GM12878 (cell line): ENCODE data around the gene SPI1. TPM values are rescaled to one million over a fixed set of nuclear protein-coding genes. Genes with fewer than 3 reads are reported as not detected.

ENCODE experiments used
- ATAC-seq: fragments of 200-7000 bp; cut with Tn5 transposase; 3 replicates; pipeline ENCODE4 v1.9.1; 2020; ENCODE audit warnings: mild to moderate bottlenecking, moderate library complexity
- BruUV-seq: library from RNA; stranded (reverse); fragments of 400-500 nt; replicated peaks from 2 replicates; lab custom pipeline; 2021; lab: Mats Ljungman, UMichigan
- CTCF ChIA-PET: fragments of 300-600 bp; sonication (Branson Sonifier 250); formaldehyde crosslinking; extraction: SDS; loops from one replicate; lab custom pipeline; 2021; ENCODE audit warnings: inconsistent platforms; lab: Yijun Ruan, JAX
- POLR2A ChIA-PET: fragments of 350-600 bp; formaldehyde crosslinking; extraction: SDS; loops from one replicate; lab custom pipeline; 2021; ENCODE audit warnings: inconsistent platforms; lab: Charles Lee
- RAD21 ChIA-PET: fragments of 300-600 bp; sonication (Branson Sonifier 250); formaldehyde crosslinking; loops from one replicate; lab custom pipeline; 2023; ENCODE audit warnings: antibody characterized with exemption; ENCODE audit not compliant: unreplicated experiment; lab: Charles Lee
- SMC1A ChIA-PET: fragments of 300-600 bp; sonication (Branson Sonifier 250); formaldehyde crosslinking; loops from one replicate; lab custom pipeline; 2023; ENCODE audit not compliant: unreplicated experiment, uncharacterized antibody; lab: Charles Lee
- DNase-seq: peaks from one replicate; pipeline ENCODE4 v3.0.0-alpha.2; 2011; ENCODE audit warnings: low read depth, low spot score
- FAIRE-seq: peaks from 3 replicates; lab custom pipeline; 2011; peaks lifted over from hg19 to GRCh38; lab: Jason Lieb, UNC
- H2AFZ ChIP-seq: 2 replicates; pipeline ENCODE4 v1.6.0; 2011; ENCODE audit warnings: low read depth, low read length, control low read depth; ENCODE audit not compliant: control insufficient read depth
- H3K27ac ChIP-seq: 2 replicates; pipeline ENCODE4 v1.5.1; 2011; ENCODE audit warnings: control low read depth; ENCODE audit not compliant: control insufficient read depth, insufficient read depth
- H3K27me3 ChIP-seq, 2 experiments: replicated peaks in 1 of 2; 2 replicates each; pipeline versions ENCODE4 v1.6.0 to v1.6.1; 2011; ENCODE audit warnings: low read length in 1 of 2; ENCODE audit not compliant: control insufficient read depth in 2 of 2, insufficient read depth in 2 of 2
- H3K36me3 ChIP-seq, 2 experiments: 2 replicates each; pipeline ENCODE4 v1.5.1; 2011; ENCODE audit warnings: low read length in 1 of 2; ENCODE audit not compliant: control insufficient read depth in 2 of 2, insufficient read depth in 2 of 2
- H3K4me1 ChIP-seq: 2 replicates; pipeline ENCODE4 v1.6.1; 2011; ENCODE audit warnings: mild to moderate bottlenecking, low read length, moderate library complexity, mixed read lengths; ENCODE audit not compliant: control insufficient read depth, insufficient read depth
- H3K4me2 ChIP-seq: 2 replicates; pipeline ENCODE4 v1.6.0; 2011; ENCODE audit warnings: control low read depth; ENCODE audit not compliant: control insufficient read depth, insufficient read depth
- H3K4me3 ChIP-seq: fragments of 200-600 bp; sonication (generic); 2 replicates; pipeline ENCODE4 v1.5.1; 2016
- H3K79me2 ChIP-seq: 2 replicates; pipeline ENCODE4 v1.6.0; 2011; ENCODE audit warnings: low read length; ENCODE audit not compliant: control insufficient read depth, insufficient read depth
- H3K9ac ChIP-seq: 2 replicates; pipeline ENCODE4 v1.8.0; 2011; ENCODE audit warnings: low read length, control low read depth, mixed read lengths; ENCODE audit not compliant: control insufficient read depth, insufficient read depth
- H3K9me3 ChIP-seq: replicated peaks from 3 replicates; pipeline ENCODE4 v1.5.1; 2011; ENCODE audit warnings: mild to moderate bottlenecking, low read length; ENCODE audit not compliant: control insufficient read depth, insufficient read depth
- H4K20me1 ChIP-seq: 2 replicates; pipeline ENCODE4 v1.6.0; 2011; ENCODE audit not compliant: control insufficient read depth, insufficient read depth
- CHD4 ChIP-seq: fragments of 200-600 bp; sonication (generic); IDR thresholded peaks from 2 replicates; pipeline ENCODE4 v1.6.1; 2016; ENCODE audit warnings: mild to moderate bottlenecking
- HDGF ChIP-seq: fragments of 450-650 bp; IDR thresholded peaks from 2 replicates; pipeline ENCODE4 v1.6.1; 2016; ENCODE audit warnings: antibody characterized with exemption
- NKRF ChIP-seq: fragments of 450-650 bp; conservative IDR thresholded peaks from 2 replicates; pipeline ENCODE4 v1.6.1; 2017; ENCODE audit warnings: mild to moderate bottlenecking, moderate library complexity
- PKNOX1 ChIP-seq: fragments of 450-650 bp; IDR thresholded peaks from 2 replicates; pipeline ENCODE4 v1.6.1; 2016; ENCODE audit warnings: mild to moderate bottlenecking
- POLR2AphosphoS5 ChIP-seq: IDR thresholded peaks from 2 replicates; pipeline ENCODE4 v1.6.1; 2011; ENCODE audit warnings: mild to moderate bottlenecking, low read length, inconsistent platforms
- SMAD1 ChIP-seq: fragments of 450-650 bp; IDR thresholded peaks from 2 replicates; pipeline ENCODE4 v1.6.1; 2018; ENCODE audit warnings: mild to moderate bottlenecking, low read depth; ENCODE audit not compliant: partially characterized antibody
- ZNF207 ChIP-seq: fragments of 450-650 bp; IDR thresholded peaks from 2 replicates; pipeline ENCODE4 v1.6.1; 2014; ENCODE audit warnings: antibody characterized with exemption, mild to moderate bottlenecking, borderline replicate concordance
- WGBS: methylation state at CpG from one replicate; pipeline ENCODE4 v1.1.6; 2016; ENCODE audit warnings: low lambda C conversion rate; ENCODE audit not compliant: insufficient replicate concordance, insufficient coverage; ENCODE audit errors: missing lambda C conversion rate; 5-methylcytosine and 5-hydroxymethylcytosine counted together
- in situ Hi-C: fragments of 300-500 bp; cut with MboI; formaldehyde crosslinking; loops from 9 replicates; pipeline ENCODE4 v1.14.3; 2018; ENCODE audit warnings: mixed read lengths
- intact Hi-C: fragments of 100-400 bp; cut with micrococcal nuclease; formaldehyde crosslinking; loops from one replicate; pipeline ENCODE4 v1.14.2; 2022; ENCODE audit not compliant: unreplicated experiment
- polyA plus RNA-seq, 11 experiments: library from polyadenylated mRNA; depleted of rRNA in 4 of 11; unstranded in 6 of 11; stranded (reverse) in 5 of 11; fragments of >200 nt; fragmentation: Nextera tagmentation in 4 of 11; fragmentation: Illumina TruSeq in 1 of 11; extraction: Ambion mirVana in 4 of 11; extraction: Trizol in 1 of 11; gene quantifications; 1 replicate in 1 of 11; 2 replicates in 10 of 11; pipeline versions ENCODE4 v1.2.1 to v1.2.3, GENCODE V29; 2011 to 2016; ENCODE audit warnings: inconsistent platforms in 2 of 11, missing spikeins in 2 of 11, low read depth in 1 of 11
- total RNA-seq, 4 experiments: library from RNA; depleted of rRNA in 3 of 4; stranded (reverse); fragments of >200 nt in 3 of 4; fragmentation: Illumina TruSeq in 1 of 4; extraction: Trizol in 1 of 4; gene quantifications; 2 replicates each; pipeline versions ENCODE4 v1.2.1 to v1.2.3, GENCODE V29; 2013 to 2021
- TF ChIP-seq, protein P1 (sequence below): IDR thresholded peaks from 2 replicates; pipeline ENCODE4 v1.6.1; 2012; ENCODE audit warnings: improper control_type of control experiment, low read depth, low read length; ENCODE audit not compliant: insufficient replicate concordance
- TF ChIP-seq, protein P2 (sequence below), 3 experiments: IDR thresholded peaks in 2 of 3; conservative IDR thresholded peaks in 1 of 3; 2 replicates each; pipeline ENCODE4 v1.5.1; 2011; ENCODE audit warnings: low read depth in 3 of 3, low read length in 3 of 3, mild to moderate bottlenecking in 3 of 3, control low read depth in 2 of 3, moderate library complexity in 2 of 3, inconsistent platforms in 1 of 3, mixed read lengths in 1 of 3; ENCODE audit not compliant: control insufficient read depth in 2 of 3, insufficient read depth in 1 of 3; ENCODE audit errors: extremely low read depth in 1 of 3
- TF ChIP-seq, protein P3 (sequence below): IDR thresholded peaks from 2 replicates; pipeline ENCODE4 v1.6.1; 2011; ENCODE audit warnings: mild to moderate bottlenecking, low read depth, low read length, moderate library complexity; ENCODE audit not compliant: insufficient replicate concordance

The SPI1 gene
- total and polyA plus RNA-seq, 10 of the 15 experiments (the other 5 are each of a cell fraction or from before 2014, with no cell fraction given), result 0.05 to 31.1 (median 9.7) TPM

DNA sequence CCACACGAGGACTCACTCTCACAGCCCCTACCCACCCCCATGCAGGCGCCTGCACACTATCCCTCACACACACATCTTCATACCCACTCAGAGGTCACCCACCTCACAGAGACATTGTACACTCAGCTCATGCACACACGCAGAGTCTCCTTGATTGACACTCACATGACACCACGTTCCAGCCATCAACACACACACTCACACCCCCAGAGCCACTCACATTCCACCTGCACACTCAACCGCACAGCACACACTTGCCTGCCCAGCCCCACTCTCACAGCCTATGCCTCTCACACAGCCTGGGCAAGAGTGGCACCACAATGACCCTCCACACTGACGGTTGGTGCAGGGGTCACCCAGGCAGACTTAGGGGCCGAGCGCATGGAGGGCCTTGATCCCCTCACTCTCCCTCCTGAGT, 2.2 kb downstream of the SPI1 start:
- Histone ChIP-seq H3K36me3 (peaks cover 2 to 5% of the 10 kb centered on the region in 2 experiments; a peak in 3 of 4 replicates), H3K79me2 (peaks cover 41% of the 10 kb centered on the region), H3K4me2 (peak overlapping the region; percentile 89), H2AFZ (no peak overlapping the region), H3K9me3 (no peaks in the 10 kb centered on the region), H3K4me3 (peak overlapping the region; percentile 80), H3K4me1 (peaks cover 21% of the 10 kb centered on the region), H3K27me3 (no peaks in the 10 kb centered on the region), H3K9ac (peak overlapping the region; percentile 85), H4K20me1 (no peaks in the 10 kb centered on the region), H3K27ac (peak overlapping the region; percentile 22; the same call in 1 of the 2 replicates)
- CTCF ChIA-PET, result interaction anchor here (1.0 to 4.1 kb wide), 4 partner anchors 17 to 198 kb away, joined by 3 to 20 read pairs (median 6); no protein-coding TSS in a partner anchor
- 45% methylated on average over 8 of the region's 8 CpGs for WGBS
- ATAC-seq (no peak), DNase-seq (no peak), FAIRE-seq (no peak)
- in situ Hi-C loops, result no loop called here
- intact Hi-C loops, result loop anchor here (5.0 to 10.0 kb wide), 3 partner anchors 76 to 479 kb away; partner anchors contain the start of gene FNBP4
- RAD21 ChIA-PET, result interaction anchor here (1.4 to 3.4 kb wide), 3 partner anchors 24 to 36 kb away, joined by 6 to 31 read pairs (median 8); partner anchors contain the start of gene SLC39A13
- POLR2A ChIA-PET, result interaction anchor here (1.8 to 4.9 kb wide), 2 partner anchors 23 to 32 kb away, joined by 11 to 57 read pairs; partner anchors contain the start of gene SLC39A13
- SMC1A ChIA-PET, result interaction anchor here (0.9 to 3.7 kb wide), 4 partner anchors 23 to 161 kb away, joined by 3 to 13 read pairs (median 6); partner anchors contain the start of genes DDB2 and SLC39A13
- BruUV-seq, result no TSS peak
- TF ChIP-seq, protein P1, sequence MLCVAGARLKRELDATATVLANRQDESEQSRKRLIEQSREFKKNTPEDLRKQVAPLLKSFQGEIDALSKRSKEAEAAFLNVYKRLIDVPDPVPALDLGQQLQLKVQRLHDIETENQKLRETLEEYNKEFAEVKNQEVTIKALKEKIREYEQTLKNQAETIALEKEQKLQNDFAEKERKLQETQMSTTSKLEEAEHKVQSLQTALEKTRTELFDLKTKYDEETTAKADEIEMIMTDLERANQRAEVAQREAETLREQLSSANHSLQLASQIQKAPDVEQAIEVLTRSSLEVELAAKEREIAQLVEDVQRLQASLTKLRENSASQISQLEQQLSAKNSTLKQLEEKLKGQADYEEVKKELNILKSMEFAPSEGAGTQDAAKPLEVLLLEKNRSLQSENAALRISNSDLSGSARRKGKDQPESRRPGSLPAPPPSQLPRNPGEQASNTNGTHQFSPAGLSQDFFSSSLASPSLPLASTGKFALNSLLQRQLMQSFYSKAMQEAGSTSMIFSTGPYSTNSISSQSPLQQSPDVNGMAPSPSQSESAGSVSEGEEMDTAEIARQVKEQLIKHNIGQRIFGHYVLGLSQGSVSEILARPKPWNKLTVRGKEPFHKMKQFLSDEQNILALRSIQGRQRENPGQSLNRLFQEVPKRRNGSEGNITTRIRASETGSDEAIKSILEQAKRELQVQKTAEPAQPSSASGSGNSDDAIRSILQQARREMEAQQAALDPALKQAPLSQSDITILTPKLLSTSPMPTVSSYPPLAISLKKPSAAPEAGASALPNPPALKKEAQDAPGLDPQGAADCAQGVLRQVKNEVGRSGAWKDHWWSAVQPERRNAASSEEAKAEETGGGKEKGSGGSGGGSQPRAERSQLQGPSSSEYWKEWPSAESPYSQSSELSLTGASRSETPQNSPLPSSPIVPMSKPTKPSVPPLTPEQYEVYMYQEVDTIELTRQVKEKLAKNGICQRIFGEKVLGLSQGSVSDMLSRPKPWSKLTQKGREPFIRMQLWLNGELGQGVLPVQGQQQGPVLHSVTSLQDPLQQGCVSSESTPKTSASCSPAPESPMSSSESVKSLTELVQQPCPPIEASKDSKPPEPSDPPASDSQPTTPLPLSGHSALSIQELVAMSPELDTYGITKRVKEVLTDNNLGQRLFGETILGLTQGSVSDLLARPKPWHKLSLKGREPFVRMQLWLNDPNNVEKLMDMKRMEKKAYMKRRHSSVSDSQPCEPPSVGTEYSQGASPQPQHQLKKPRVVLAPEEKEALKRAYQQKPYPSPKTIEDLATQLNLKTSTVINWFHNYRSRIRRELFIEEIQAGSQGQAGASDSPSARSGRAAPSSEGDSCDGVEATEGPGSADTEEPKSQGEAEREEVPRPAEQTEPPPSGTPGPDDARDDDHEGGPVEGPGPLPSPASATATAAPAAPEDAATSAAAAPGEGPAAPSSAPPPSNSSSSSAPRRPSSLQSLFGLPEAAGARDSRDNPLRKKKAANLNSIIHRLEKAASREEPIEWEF, result no peak
- TF ChIP-seq POLR2AphosphoS5, result 0 out of 2 replicates have a peak, but pooled peaks have one; percentile 22
- peak; percentile 88 for TF ChIP-seq PKNOX1
- TF ChIP-seq, protein P2, sequence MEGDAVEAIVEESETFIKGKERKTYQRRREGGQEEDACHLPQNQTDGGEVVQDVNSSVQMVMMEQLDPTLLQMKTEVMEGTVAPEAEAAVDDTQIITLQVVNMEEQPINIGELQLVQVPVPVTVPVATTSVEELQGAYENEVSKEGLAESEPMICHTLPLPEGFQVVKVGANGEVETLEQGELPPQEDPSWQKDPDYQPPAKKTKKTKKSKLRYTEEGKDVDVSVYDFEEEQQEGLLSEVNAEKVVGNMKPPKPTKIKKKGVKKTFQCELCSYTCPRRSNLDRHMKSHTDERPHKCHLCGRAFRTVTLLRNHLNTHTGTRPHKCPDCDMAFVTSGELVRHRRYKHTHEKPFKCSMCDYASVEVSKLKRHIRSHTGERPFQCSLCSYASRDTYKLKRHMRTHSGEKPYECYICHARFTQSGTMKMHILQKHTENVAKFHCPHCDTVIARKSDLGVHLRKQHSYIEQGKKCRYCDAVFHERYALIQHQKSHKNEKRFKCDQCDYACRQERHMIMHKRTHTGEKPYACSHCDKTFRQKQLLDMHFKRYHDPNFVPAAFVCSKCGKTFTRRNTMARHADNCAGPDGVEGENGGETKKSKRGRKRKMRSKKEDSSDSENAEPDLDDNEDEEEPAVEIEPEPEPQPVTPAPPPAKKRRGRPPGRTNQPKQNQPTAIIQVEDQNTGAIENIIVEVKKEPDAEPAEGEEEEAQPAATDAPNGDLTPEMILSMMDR (IDR thresholded peaks at IDR 0.05 in 2 of 3, conservative IDR thresholded peaks at IDR 0.05 in 1 of 3; ENCODE audit: control insufficient read depth in 2 of 3, extremely low read depth in 1 of 3, insufficient read depth in 1 of 3, low read depth in 3 of 3, low read length in 3 of 3), result no peak
- TF ChIP-seq, protein P3, sequence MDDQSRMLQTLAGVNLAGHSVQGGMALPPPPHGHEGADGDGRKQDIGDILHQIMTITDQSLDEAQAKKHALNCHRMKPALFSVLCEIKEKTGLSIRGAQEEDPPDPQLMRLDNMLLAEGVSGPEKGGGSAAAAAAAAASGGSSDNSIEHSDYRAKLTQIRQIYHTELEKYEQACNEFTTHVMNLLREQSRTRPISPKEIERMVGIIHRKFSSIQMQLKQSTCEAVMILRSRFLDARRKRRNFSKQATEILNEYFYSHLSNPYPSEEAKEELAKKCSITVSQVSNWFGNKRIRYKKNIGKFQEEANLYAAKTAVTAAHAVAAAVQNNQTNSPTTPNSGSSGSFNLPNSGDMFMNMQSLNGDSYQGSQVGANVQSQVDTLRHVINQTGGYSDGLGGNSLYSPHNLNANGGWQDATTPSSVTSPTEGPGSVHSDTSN, result peak; percentile 60
- peak; percentile 81; the same call in 1 of the 2 replicates for TF ChIP-seq HDGF
- no peak for TF ChIP-seq ZNF207
- no peak for TF ChIP-seq NKRF
- TF ChIP-seq SMAD1, result no peak
- no peak for TF ChIP-seq CHD4
